H9 (cell line): ENCODE results near the gene ZNG1B. TPM values are rescaled to one million over a fixed set of nuclear protein-coding genes. Genes with fewer than 3 reads are reported as not detected.
"Not testable (repeated sequence)": the region's sequence is repeated elsewhere in the genome, so short reads cannot be mapped to it uniquely, and the experiment has no call there.

Experiments
- DNase-seq: peaks from one replicate; pipeline ENCODE4 v3.0.0-alpha.2; 2017
- H2AFZ ChIP-seq: one replicate; pipeline ENCODE4 v1.6.1; 2013; ENCODE audit warnings: mild to moderate bottlenecking, low read length, control low read depth, moderate library complexity
- H2AK5ac ChIP-seq: 2 replicates; pipeline ENCODE4 v1.6.1; 2013; ENCODE audit warnings: low read length, control low read depth, mixed read lengths; ENCODE audit not compliant: insufficient read length
- H2BK120ac ChIP-seq: one replicate; pipeline ENCODE4 v1.6.1; 2013; ENCODE audit warnings: low read depth, mild to moderate bottlenecking, low read length, control low read depth, inconsistent platforms; ENCODE audit not compliant: poor library complexity, severe bottlenecking
- H2BK12ac ChIP-seq: 2 replicates; pipeline ENCODE4 v1.6.1; 2013; ENCODE audit warnings: low read length, control low read depth, mixed read lengths, low read depth; ENCODE audit not compliant: insufficient read length
- H2BK15ac ChIP-seq: 2 replicates; pipeline ENCODE4 v1.6.1; 2013; ENCODE audit warnings: low read depth, low read length, control low read depth
- H2BK20ac ChIP-seq: one replicate; pipeline ENCODE4 v1.6.1; 2013; ENCODE audit warnings: low read depth, mild to moderate bottlenecking, low read length, control low read depth, inconsistent platforms; ENCODE audit not compliant: poor library complexity, severe bottlenecking
- H2BK5ac ChIP-seq: 2 replicates; pipeline ENCODE4 v1.6.1; 2013; ENCODE audit warnings: low read length, control low read depth, mixed read lengths; ENCODE audit not compliant: insufficient read length
- H3K14ac ChIP-seq: 2 replicates; pipeline ENCODE4 v1.6.1; 2013; ENCODE audit warnings: low read length, control low read depth; ENCODE audit not compliant: insufficient read depth
- H3K18ac ChIP-seq: 2 replicates; pipeline ENCODE4 v1.6.1; 2013; ENCODE audit warnings: low read depth, mild to moderate bottlenecking, mixed read lengths, low read length, control low read depth; ENCODE audit not compliant: insufficient read length
- H3K23ac ChIP-seq: 2 replicates; pipeline ENCODE4 v1.6.1; 2013; ENCODE audit warnings: low read length, control low read depth, mixed read lengths, low read depth; ENCODE audit not compliant: insufficient read length
- H3K23me2 ChIP-seq: 2 replicates; pipeline ENCODE4 v1.6.1; 2013; ENCODE audit warnings: low read depth, mild to moderate bottlenecking, mixed read lengths, low read length, control low read depth; ENCODE audit not compliant: insufficient read length, poor library complexity, severe bottlenecking
- H3K27ac ChIP-seq: 2 replicates; pipeline ENCODE4 v1.5.1; 2013; ENCODE audit warnings: low read length, control low read depth, mixed read lengths, low read depth; ENCODE audit not compliant: insufficient read length
- H3K27me3 ChIP-seq: 2 replicates; pipeline ENCODE4 v1.6.1; 2013; ENCODE audit warnings: low read length, control low read depth, inconsistent platforms; ENCODE audit not compliant: insufficient read depth
- H3K4ac ChIP-seq: 2 replicates; pipeline ENCODE4 v1.6.1; 2013; ENCODE audit warnings: low read depth, mild to moderate bottlenecking, control low read depth, inconsistent platforms, low read length, moderate library complexity
- H3K4me1 ChIP-seq: 2 replicates; pipeline ENCODE4 v1.6.1; 2013; ENCODE audit warnings: low read length, control low read depth, inconsistent platforms; ENCODE audit not compliant: insufficient read depth
- H3K4me2 ChIP-seq: 2 replicates; pipeline ENCODE4 v1.6.1; 2013; ENCODE audit warnings: low read length, control low read depth, mixed read lengths; ENCODE audit not compliant: insufficient read length, insufficient read depth
- H3K56ac ChIP-seq: 2 replicates; pipeline ENCODE4 v1.6.1; 2013; ENCODE audit warnings: low read depth, mild to moderate bottlenecking, mixed read lengths, low read length, control low read depth; ENCODE audit not compliant: insufficient read length
- H3K79me1 ChIP-seq: 2 replicates; pipeline ENCODE4 v1.6.1; 2013; ENCODE audit warnings: low read depth, mild to moderate bottlenecking, moderate library complexity, low read length, control low read depth, inconsistent platforms; ENCODE audit not compliant: insufficient read depth, poor library complexity, severe bottlenecking
- H3K79me2 ChIP-seq: 2 replicates; pipeline ENCODE4 v1.6.1; 2013; ENCODE audit warnings: low read length, control low read depth, inconsistent platforms; ENCODE audit not compliant: insufficient read depth
- H3K9ac ChIP-seq: 2 replicates; pipeline ENCODE4 v1.6.1; 2013; ENCODE audit warnings: low read length, control low read depth, mixed read lengths; ENCODE audit not compliant: insufficient read length; ENCODE audit errors: extremely low read depth
- H3K9me3 ChIP-seq: one replicate; pipeline ENCODE4 v1.6.1; 2013; ENCODE audit warnings: low read depth, low read length, inconsistent platforms; ENCODE audit not compliant: control insufficient read depth
- H3T11ph ChIP-seq: one replicate; pipeline ENCODE4 v1.6.1; 2013; ENCODE audit warnings: mild to moderate bottlenecking, low read length, control low read depth, inconsistent platforms
- H4K20me1 ChIP-seq: one replicate; pipeline ENCODE4 v1.6.1; 2013; ENCODE audit not compliant: control insufficient read depth, insufficient read length, insufficient read depth
- H4K5ac ChIP-seq: 2 replicates; pipeline ENCODE4 v1.6.1; 2013; ENCODE audit warnings: low read depth, mild to moderate bottlenecking, mixed read lengths, low read length, control low read depth; ENCODE audit not compliant: insufficient read length
- H4K8ac ChIP-seq: replicated peaks from 2 replicates; pipeline ENCODE4 v1.6.1; 2013; ENCODE audit warnings: low read length, control low read depth, mixed read lengths, low read depth; ENCODE audit not compliant: insufficient read length
- H4K91ac ChIP-seq: 2 replicates; pipeline ENCODE4 v1.6.1; 2013; ENCODE audit warnings: low read depth, mild to moderate bottlenecking, moderate library complexity, mixed read lengths, low read length, control low read depth; ENCODE audit not compliant: insufficient read length
- H3K27ac Mint-ChIP-seq, 3 experiments: 2 replicates in 2 of 3; 3 replicates in 1 of 3; pipeline ENCODE4 v1.8.0; 2020 to 2021; ENCODE audit warnings: mixed read lengths in 3 of 3, mild to moderate bottlenecking in 1 of 3, moderate library complexity in 1 of 3
- H3K27me3 Mint-ChIP-seq: 2 replicates; pipeline ENCODE4 v1.8.0; 2021; ENCODE audit warnings: low read depth, mild to moderate bottlenecking, moderate library complexity, mixed read lengths
- H3K36me3 Mint-ChIP-seq, 3 experiments: 2 replicates in 2 of 3; 3 replicates in 1 of 3; pipeline ENCODE4 v1.8.0; 2020 to 2021; ENCODE audit warnings: low read depth in 3 of 3, mixed read lengths in 3 of 3; ENCODE audit not compliant: insufficient read depth in 1 of 3
- H3K4me1 Mint-ChIP-seq, 2 experiments: 2 replicates each; pipeline ENCODE4 v1.8.0; 2020; ENCODE audit warnings: mixed read lengths in 2 of 2
- H3K4me3 Mint-ChIP-seq, 2 experiments: 2 replicates in 1 of 2; 3 replicates in 1 of 2; pipeline ENCODE4 v1.8.0; 2020 to 2021; ENCODE audit warnings: mild to moderate bottlenecking in 2 of 2, mixed read lengths in 2 of 2, moderate library complexity in 1 of 2
- H3K9me3 Mint-ChIP-seq, 2 experiments: 2 replicates in 1 of 2; 3 replicates in 1 of 2; pipeline ENCODE4 v1.8.0; 2020; ENCODE audit warnings: mild to moderate bottlenecking in 2 of 2, mixed read lengths in 2 of 2, moderate library complexity in 1 of 2
- WGBS: extraction: QIAGEN DNeasy Blood & Tissue Kit; methylation state at CpG from one replicate; pipeline ENCODE4 v1.1.7; 2013; ENCODE audit warnings: missing lambda C conversion rate, low lambda C conversion rate, mixed read lengths; ENCODE audit not compliant: insufficient read length; ENCODE audit errors: extremely low coverage; 5-methylcytosine and 5-hydroxymethylcytosine counted together
- total RNA-seq: library from RNA; stranded (reverse); gene quantifications from 2 replicates; pipeline ENCODE4 v1.2.1, GENCODE V29; 2021

ZNG1B gene
- total RNA-seq, 1 experiment from 2014 or later: 41.7 TPM

DNA sequence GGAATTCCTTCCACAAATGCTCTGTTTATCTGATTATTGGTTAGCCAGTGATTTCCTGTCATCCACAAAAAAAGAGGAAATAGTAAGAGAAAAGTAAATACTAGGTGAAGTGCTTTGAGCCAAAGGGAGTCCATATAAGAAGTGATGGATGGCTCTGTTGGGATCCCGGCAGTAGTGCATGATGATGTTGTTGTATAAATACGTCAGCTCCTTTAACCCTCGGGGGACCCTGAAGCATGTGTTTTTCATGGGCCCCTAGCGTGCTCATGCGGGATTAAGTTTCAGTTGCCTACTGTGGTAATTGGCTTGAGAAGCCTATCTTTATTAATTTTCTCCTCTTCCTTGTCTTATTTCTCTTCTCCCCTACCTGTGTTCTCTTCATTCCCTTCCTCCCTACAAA lies 24.7 kb upstream of the ZNG1B start:
- H4K8ac ChIP-seq, H2BK5ac ChIP-seq, H3K79me1 ChIP-seq, H3K4me1 Mint-ChIP-seq, H3K9me3 Mint-ChIP-seq, DNase-seq, H3K9ac ChIP-seq, H3K27me3 ChIP-seq, H3T11ph ChIP-seq, H3K14ac ChIP-seq, H4K5ac ChIP-seq, H3K27ac Mint-ChIP-seq, H3K4me3 Mint-ChIP-seq, H3K4me2 ChIP-seq, H3K23ac ChIP-seq, H3K23me2 ChIP-seq, H3K27ac ChIP-seq, H3K4me1 ChIP-seq, H4K20me1 ChIP-seq, H3K36me3 Mint-ChIP-seq, H3K56ac ChIP-seq, H2BK12ac ChIP-seq, H3K79me2 ChIP-seq, H2BK15ac ChIP-seq, H2BK120ac ChIP-seq, H3K18ac ChIP-seq, H2AFZ ChIP-seq, H3K27me3 Mint-ChIP-seq, H4K91ac ChIP-seq, H2AK5ac ChIP-seq, H3K9me3 ChIP-seq, H2BK20ac ChIP-seq, H3K4ac ChIP-seq: not testable (repeated sequence)
- WGBS: no CpG with 5 or more reads among the region's 5 CpGs

DNA sequence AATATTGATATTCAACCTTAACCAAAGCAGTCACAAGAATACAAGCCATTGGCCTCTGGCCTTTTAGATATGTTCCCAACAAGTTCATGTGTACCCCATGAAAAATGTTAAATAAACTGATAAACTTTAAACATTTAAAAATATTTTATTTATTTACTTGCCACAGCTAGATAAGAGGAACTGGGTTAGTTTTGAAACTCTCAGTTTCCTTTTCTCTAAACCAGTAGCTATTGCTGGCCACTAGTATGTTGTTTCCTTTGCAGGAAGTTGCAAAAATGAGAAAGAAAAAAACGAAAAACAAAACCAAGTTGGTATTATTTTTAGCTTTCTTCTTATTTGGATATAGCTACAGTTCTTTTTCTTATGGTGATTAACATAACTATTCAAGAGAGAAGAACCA lies 5.7 kb upstream of the ZNG1B start:
- whole genome bisulfite sequencing: no CpG with 5 or more reads among the region's 1 CpG

DNA sequence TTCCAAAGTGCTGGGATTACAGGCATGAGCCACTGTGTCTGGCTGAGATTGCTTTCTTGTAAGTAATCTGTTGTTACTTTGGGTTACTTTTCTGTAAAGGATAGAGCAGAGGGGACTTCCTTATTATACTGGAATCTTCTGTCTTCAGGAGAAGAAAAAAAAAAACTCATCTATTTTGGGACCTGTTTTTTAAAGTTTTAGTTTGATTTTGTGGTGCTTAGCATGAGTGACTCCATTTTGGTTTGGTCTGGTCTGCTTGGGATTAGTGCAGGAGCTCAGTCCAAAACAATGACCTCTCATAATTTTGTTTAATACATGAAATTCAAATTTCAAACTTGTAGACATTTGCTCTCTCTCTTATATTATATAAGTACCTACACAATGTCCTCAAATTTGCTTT lies 4.0 kb upstream of the ZNG1B start:
- not testable (repeated sequence) for H3K4me1 ChIP-seq, H3K79me1 ChIP-seq, H4K91ac ChIP-seq, H3K27ac Mint-ChIP-seq, H4K8ac ChIP-seq, H3K9me3 ChIP-seq, H4K20me1 ChIP-seq, H2BK12ac ChIP-seq, H3T11ph ChIP-seq, H3K79me2 ChIP-seq, H2BK5ac ChIP-seq, H3K4me1 Mint-ChIP-seq, H3K18ac ChIP-seq, H3K23me2 ChIP-seq, H3K9ac ChIP-seq, H2AFZ ChIP-seq, H3K56ac ChIP-seq, H4K5ac ChIP-seq, H3K23ac ChIP-seq, H3K9me3 Mint-ChIP-seq, H3K4me2 ChIP-seq, H3K4me3 Mint-ChIP-seq, H3K14ac ChIP-seq, H2BK15ac ChIP-seq, H3K36me3 Mint-ChIP-seq, H3K27me3 Mint-ChIP-seq, H2AK5ac ChIP-seq, H2BK20ac ChIP-seq, DNase-seq, H3K4ac ChIP-seq, H3K27me3 ChIP-seq, H3K27ac ChIP-seq, H2BK120ac ChIP-seq

More for the DNA sequence above, 5.7 kb upstream of the ZNG1B start:
- not testable (repeated sequence) for H3K4me2 ChIP-seq, H2BK15ac ChIP-seq, H3K9me3 ChIP-seq, H2BK5ac ChIP-seq, H3K9me3 Mint-ChIP-seq, H4K20me1 ChIP-seq, H3K56ac ChIP-seq, H3K27me3 ChIP-seq, H3K79me2 ChIP-seq, H3T11ph ChIP-seq, H3K4ac ChIP-seq, H3K23ac ChIP-seq, H2AFZ ChIP-seq, H2BK120ac ChIP-seq, H4K91ac ChIP-seq, H4K5ac ChIP-seq, H3K4me1 Mint-ChIP-seq, H3K79me1 ChIP-seq, H4K8ac ChIP-seq, H3K14ac ChIP-seq, H3K27ac Mint-ChIP-seq, H3K27me3 Mint-ChIP-seq, DNase-seq, H3K23me2 ChIP-seq, H3K27ac ChIP-seq, H2BK20ac ChIP-seq, H2BK12ac ChIP-seq, H3K4me1 ChIP-seq, H3K18ac ChIP-seq, H3K9ac ChIP-seq, H2AK5ac ChIP-seq, H3K4me3 Mint-ChIP-seq, H3K36me3 Mint-ChIP-seq
